ENCODE data around the gene MEOX1.
"Not testable (repeated sequence)": the region's sequence is repeated elsewhere in the genome, so short reads cannot be mapped to it uniquely, and the experiment has no call there.

Gene MEOX1

DNA sequence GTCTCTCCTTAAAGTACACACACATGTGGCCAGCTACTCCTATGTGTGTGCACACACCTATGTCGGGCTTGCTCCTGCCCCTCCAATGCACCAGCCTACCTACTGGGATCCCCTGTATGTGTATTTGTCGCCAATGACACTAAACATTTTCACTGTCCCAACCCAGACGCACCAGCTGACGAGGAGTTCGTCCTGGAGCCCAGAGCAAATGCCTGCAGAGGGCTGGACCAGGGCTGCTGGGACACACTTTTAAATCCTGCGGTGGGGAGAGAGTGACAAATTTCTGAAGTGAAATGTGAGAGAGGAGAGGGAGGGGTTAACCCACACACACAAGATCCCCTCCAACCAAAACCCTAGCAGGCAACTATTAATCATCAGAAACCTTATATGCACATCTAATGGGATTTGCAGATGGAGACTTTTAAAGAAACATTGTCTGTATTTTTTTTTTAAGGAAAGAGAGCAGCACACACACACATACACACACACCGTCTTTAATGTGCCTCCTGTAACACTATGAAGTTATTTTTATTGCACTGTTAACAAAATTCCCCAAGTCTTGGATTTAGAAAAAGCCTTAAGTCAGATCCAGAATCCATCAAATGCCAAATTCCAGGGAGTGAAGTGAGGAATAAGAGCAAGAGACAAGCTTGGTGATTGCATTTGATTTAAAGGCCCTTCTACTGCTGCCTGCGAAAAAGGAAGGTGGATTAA, at the start of gene MEOX1:
MEOX1 (minus strand) TSS at position 224 of the 714 bp plus-strand sequence. CDS start 388 bp downstream, outside the sequence.
- DNase-seq, result no peak

DNA sequence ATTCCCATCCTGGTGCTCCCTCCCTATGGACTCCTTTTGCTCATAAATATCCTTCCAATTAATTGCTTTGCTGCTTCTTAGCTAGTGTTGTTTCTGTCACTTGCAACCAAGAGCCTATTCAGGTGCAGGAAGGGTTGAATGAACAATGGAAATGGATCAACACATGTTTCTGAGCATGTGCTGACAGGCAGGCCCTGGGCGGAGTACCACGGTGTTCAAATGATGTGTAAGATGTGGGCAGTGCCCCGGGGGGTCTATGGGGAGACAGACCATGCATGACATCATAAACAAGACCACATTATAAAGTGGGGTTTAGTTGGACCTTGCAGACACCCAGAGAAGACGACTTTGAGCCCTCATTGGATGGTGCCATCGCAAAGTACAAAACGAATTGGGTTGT, 48.4 kb upstream of the MEOX1 start:
- no peak for DNase-seq

DNA sequence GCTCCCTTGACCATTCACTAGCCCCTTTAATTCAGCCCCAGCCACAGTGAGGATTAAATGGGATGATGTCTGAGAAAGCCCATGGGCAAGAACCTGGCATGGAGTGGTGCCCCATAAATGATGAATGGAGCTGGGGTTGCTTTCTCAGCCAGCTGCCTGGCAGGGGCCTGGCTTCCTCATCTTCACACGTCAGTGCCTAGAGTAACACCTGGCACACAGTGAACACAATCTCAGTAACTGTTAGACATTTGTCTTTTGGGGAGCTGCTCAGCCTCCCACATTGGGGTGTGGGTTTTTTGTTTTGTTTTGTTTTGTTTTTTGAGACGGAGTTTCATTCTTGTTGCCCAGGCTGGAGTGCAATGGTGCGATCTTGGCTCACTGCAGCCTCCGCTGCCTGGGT, 47.5 kb upstream of the MEOX1 start:
- DNase-seq, result no peak

DNA sequence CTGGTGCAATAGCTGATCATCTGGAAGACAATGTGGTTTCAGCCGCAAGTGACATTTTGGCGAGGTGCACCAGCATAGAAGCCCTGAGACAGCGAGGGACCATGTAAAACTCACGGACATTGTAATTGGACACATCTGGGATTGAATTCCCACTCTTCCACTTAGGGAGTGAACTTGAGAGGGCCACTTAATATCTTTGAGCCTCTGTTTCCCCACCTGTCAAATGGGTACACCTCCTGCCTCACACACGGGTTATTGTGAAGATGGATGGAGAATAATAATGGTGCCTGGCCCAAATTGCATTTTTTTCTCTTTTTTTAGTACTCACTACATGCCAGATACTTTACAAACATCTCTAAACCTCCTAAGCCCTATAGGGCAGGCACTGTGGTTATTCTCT, 45.5 kb upstream of the MEOX1 start:
- DNase-seq, result no peak

DNA sequence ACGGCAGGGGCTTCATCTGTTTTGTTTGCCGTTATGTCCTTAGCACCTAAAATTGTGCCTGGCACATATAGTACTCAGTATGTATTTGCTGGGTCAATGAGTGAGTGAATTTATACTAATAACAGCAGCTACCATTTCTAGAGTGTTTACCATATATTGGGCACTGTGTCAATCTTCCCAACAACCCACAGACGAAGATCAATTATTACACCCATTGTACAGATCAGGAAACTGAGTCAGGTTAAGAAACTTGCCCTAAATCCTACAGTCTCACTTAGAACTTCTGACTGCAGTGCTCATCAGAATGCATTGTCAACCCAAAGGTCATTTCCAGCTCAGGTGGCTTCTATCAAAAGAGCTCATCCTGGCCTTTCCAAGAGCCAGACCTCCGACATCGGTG, 44.5 kb upstream of the MEOX1 start:
- DNase-seq, result no peak

DNA sequence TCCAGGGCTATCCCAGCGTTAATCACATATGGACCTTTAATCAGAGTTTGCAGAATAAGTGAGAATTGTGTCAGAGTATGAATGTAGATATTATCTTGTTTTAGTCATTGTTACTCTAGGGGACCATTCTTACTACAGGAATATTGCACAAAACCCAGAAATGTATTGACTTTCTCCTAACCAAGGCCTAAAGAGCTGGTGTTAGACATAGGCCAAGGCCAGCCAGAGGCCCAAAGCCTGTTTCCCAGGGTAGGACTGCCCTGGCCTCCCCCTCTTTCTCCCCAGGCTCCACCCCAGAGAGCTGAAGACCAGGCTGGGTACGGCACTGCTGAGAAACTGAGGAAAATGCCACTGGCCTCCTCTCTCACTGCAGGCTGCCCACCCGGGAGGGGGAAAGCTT, 41.9 kb upstream of the MEOX1 start:
- no peak for DNase-seq

DNA sequence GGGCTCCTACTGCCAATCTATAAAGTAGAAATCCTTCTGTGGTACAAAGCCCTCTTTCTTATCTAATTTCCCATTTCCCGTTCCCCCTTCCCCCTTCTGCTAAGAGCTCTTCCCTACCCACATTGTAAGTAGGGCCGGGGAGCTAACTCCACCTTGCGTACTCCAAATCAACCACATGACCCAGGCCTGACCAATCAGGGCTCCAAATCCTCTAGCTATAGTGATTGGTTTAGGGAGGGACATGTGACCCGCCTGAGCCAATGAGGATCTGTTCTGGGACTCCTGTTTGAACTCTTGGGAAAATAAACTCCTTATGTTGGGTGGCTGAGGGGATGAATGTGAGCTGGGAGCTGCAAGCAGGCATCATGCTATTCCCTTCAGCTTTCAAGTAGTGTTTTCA, 40.9 kb upstream of the MEOX1 start:
- DNase-seq, result no peak

DNA sequence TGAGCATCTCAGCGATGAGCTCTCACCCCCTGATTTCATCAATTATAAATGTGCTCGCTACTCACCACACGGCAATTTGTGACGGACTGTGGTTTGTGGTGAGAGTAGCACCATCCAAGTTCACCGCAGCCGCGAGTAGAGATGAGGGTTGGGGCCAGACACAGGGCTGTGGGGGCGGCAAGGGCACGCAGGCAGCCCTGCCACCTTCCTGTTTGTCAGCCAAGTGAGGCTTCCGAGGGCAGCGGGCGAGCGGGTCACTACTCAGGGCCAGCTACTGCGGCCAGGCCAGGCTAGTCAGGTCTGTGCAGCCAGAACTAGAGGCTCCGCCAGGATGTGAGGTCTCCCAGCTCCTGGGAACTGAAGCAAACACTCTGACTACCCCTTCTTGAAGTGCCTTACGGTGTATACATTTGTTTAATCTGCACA, 39.6 kb upstream of the MEOX1 start:
- DNase-seq, result no peak

DNA sequence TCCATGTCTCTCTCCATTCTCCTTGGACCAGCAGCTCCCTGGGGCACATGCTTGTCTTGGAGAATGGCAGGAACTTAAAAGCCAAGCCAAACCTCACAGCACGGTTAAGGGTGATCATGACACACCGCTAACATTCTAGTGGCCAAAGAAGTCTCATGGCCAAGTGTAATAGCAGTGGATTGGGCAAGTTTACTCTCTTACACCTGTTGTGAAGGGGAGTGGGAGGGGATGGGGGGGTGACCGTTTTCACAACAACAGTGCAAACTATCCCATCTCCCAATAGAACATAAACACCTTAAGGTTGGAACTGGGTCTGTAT, 37.7 kb upstream of the MEOX1 start:
- no peak for DNase-seq

DNA sequence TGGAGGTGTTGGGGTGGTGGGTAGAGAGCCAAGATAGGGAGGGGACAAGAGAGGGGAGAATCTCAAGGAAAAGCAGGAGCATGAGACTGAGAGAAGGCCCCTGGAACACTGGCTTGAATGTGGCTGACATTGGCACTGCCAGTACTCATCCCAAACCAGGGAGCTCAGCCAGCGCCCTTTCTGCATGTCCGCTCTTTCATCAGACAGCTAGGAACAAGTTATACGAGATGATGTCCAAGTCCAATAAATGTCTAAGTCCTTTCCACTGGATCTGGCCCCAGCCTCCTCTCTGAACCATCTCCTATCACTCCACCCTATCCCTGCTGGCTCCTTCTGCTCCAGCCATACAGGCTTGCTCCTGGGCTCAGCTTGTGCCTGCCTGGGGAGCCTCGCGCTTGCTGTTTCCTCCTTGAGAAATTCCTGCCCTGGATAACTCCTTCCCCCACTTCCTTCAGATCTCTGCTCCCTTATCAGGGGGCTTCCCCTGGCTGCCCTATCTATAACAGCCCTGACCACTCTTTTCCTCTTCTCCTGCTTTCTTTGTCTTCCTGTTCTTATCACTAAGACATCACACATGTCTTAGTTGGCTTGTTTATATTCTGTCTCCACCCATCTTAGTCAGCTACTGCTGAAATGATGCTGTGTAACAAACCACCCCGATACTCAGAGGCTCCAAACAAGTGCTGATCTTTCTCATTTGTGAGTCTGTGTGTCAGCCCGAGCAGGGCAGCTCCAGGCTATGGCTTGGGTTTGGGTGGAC, 37.1 kb upstream of the MEOX1 start:
- no peak for DNase-seq

DNA sequence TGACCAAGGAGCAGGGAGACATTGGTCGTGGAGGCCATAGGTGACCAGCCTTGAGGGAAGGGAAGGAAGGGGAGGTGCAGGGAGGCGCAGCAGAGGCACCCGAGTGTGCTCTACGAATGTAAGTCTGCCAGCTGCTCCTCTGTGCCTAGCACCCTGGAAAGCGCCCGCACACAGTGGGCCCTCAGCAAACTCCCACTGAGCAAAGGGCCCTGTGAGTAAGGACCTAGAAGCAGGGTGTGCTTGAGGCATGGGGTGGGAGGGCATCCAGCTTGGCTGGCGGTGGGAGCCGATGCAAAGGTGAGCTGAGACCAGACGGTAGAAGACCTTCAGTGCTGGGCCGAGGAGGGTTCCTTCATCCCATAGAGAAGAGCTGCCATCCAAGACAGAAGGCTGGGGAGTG, 36.2 kb upstream of the MEOX1 start:
- no peak for DNase-seq

DNA sequence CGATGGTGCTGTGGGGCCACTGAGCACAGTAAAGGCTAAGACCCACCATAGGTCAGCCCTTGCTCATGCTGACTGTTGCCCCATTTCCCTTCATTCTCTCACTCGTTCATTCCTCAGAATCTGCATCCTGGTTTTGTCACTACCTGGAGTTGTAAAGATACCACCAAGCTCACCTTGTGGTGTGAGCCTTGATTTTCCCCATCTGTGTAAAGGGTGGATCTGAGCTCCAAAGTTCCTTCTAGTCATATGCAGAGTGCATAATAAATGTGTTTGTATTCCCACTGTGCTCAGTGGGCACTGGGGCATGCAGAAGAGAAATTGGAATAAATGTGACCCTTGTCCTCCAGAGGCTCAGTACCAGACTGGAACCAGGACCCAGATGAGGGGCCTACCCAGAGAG, 35.2 kb upstream of the MEOX1 start:
- DNase-seq, result no peak

DNA sequence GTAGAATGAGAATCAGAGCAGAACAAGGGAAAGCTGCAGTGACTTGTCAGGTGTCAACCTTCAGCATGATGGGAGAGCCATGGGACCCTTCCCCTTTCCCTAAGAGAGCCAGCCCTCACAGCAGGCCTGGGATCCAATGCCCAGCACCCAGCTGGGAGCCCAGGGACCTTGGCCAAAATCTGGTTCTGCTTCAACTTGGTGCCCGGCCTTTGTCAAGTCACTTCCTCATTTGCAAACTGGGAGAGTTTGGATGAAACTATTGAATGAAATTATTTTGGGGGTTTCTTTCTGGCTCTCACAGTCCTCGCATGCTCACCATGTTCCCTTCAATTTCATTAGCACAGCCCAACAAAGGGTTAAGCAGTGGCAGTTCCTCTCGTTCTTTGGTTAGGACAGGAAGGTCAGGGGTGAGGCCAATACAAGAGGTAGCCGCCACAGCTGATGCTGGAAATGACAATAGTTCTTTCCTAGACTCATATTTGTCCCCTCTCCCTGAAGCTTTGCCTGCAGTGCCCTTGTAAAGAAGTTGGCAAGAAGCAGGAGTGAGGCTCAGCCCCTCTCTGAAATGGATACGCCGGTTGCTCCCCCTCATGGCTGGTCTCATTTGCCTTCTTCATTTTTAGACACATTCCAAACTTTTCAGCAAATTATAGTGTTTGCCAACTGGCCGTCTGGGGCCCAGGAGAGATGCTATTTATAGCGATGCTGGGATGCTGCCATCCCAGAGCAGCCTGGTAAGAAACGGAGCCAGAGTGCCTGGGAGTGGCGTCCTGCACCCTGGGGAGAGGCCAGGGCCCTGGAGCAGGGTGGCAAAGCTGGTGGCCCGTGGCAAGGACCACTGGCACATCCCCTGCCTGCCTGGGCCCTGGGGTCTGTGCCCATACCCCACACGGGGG, 34.5 kb upstream of the MEOX1 start:
- DNase-seq, result peak; percentile 30

DNA sequence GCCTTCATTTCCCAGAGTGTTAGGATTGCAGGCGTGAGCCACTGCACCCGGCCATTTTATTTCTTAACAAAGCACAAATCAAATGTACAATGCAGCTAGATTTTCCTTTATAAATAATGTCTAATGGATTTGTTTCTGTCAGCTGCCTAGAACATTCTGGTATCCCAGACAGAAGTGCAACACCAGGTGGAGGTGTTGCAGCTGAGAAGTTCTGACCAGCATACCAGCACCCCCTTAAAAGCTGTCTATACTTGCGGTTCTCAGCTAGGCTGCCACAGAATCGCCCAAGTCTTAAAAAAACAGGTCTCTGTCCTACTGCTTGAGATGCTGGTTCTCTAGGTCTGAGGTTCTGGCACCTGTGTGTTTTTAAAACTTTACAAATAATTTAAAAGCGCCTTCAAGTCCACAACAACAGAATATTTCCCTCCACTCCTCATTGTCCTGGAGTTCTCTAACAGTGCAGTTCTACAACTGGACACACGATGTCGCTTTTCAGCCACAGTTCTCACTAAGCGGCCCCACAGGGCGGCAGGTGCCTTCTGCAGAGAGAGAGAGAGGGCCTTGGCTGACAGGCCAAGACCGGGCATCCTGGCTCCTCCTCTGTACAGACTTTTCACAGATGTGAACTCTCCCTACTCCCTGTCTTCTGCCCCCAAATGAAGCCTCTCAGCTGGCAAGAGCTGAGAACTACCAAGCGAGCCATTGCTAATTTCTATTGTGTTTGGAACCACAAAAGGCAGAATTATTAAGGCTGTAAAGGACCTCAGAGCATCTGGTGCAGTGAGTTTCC, 32.6 kb upstream of the MEOX1 start:
- peak; percentile 83 for DNase-seq

DNA sequence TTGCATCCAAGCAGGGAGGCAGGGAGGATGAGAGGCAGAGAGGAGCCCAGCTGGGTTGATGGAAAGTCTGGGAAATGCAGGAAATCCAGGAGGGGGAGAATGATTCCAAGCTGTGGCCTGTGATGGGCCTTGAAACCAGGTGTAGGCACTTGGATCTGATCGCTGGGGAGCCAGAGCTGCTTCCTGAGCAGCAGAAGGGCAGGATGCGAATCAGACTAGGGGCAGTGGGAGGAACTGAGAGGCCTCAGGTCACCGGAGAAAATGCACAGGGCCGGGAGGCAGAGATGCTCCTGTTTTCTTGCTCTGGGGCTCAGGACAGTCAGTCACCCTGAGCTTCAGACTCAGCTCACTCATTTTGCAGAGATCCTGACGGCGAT, 29.6 kb upstream of the MEOX1 start:
- no peak for DNase-seq

DNA sequence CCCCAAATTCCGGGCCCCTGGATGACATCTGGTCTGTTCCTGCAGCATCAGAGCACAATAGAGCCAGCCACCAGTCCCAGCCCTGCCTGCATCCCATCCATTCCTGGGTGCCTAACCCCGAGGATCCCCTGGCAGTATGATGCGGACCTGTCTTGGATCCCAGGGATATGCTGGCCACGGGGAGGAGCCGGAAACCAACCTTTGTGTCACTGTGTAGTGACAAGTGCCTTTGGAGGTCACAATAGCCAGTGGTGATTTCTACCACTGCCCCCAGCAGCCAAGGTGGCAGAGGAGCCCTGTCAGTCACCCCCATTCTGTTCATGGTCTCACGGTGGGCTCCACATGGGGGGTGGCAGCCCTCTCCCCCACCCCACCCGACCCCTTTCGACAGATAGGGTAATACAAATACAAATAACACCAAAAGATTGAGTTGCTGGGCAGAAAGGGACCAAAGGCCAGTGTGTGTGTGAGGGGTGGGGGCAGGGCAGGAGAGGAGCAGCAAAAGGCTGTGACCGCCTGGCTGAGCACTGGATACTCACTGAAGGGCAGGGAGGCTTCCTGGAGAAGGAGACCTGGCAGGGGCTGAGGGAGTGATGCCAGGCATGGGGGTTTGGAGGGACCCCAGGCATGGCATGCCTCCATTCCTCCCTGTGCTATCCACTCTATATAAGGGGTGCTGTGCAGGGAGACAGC, 29.0 kb upstream of the MEOX1 start:
- DNase-seq, result no peak

DNA sequence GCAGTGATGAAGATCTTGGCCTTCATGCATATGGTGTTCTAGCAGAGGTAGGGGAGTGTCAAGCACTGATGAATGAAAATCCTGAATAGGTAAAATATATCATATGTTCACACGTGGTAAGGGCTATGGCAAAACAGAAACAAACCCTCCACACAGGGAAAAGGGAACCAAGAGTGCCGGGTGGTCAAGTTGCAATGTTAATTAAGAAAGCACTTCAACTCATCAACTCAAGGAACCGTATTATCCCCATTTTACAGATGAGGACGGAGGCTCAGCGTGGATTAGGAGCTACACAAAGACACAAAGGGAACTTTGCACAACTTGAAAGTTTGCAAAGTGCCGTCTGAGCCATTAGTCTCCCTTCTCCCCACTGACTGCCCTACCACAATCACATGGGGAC, 28.1 kb upstream of the MEOX1 start:
- DNase-seq, result no peak

DNA sequence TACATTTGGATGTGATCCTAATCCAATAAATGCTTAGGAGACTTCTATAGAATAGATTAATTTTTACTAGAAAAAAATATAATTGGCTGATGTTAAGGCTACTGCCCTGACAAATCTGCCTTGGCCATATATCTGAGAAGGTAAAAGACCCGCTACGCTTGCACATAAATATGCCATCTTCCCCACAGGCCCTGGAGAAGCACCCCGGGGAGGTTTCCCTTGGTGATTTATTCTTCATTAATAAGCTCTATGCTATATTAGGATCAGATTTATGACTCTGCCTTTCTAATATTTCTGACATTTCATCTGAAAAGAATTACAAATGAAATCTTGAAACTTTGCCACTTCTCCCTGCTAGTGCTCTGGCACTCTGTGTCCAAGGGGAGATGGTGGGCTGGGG, 27.4 kb upstream of the MEOX1 start:
- no peak for DNase-seq

DNA sequence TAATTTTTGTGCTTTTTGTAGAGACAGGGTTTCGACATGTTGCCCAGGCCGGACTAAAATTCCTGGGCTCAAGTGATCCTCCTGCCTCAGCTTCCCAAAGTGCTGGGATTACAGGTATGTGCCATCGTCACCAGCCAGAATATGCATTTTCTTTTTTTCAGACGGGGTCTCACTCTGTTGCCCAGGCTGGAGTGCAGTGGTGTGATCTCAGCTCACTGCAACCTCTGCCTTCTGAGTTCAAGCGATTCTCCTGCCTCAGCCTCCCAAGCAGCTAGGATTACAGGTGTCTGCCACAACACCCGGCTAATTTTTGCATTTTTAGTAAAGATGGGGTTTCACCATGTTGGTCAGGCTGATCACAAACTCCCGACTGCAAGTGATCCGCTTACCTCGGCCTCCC, 25.2 kb upstream of the MEOX1 start:
- not testable (repeated sequence) for DNase-seq

DNA sequence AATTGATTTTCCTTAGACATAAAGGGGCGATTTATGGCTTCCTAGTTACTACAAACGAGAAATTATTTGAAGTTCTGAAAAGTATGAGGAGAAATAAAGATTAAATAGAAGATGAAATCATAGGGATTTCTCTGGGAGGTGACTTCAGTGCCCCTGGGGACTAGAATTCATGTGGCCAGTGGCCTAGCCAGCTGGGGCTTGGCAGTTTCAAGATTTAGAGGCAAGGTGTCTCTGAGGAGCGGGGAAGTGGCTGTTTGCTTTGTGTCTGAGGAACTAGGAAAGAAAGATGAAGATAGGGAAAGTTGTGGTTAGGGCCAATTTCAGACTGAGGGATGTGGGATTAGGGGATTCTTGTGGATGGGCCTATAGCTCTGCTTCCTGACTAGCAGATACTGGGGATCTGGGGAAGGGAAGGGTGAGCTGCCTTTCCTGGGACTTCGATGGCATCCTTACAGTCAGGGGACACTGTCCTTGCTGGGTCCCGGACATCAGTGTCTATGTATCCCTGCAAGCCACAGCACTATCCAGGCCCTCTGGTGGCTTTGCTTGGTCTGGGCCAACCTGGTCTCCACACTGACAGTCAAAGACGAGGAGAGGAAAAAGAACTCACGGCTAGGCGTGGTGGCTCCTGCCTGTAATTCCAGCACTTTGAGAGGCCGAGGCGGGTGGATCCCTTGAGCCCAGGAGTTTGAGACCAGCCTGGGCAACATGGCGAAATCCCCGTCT, 22.4 kb upstream of the MEOX1 start:
- no peak for DNase-seq

DNA sequence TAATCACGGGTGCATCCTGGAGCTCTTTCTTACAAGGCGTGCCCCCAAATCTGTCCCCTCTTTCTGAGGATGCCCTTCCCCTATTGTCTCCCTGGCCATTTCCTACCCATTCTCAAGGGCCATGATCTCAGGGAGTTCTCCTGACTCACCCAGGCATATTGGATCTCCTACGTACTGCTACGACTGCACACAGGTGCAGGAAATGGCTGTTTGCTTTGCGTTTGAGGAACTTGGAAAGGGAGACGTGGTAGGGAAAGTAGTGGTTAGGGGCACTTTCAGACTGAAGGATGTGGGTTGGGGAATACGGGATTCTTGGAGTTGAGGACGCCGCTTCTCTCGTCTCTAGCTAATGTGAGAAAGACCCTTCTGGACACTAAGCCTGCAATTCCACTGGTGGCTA, 18.7 kb upstream of the MEOX1 start:
- no peak for DNase-seq

DNA sequence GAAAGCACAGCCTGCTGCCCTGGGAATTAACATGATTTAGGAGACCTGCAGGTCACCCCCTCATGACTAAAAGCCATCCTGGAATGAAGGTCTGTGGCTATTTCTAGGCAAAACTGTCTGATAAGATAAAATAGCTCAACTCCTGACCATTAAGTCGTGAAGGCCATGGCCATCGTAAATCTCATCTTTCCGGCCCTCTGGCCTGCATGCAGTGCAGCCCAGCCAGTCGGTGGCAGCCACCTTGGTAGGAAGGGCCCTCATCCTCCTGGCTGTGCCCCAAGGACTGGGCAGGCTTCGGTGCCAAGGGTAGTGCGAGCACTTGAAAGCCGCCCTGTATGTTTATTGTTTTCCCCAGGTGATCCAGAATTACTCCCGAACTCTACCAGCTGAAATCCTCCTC, 18.2 kb upstream of the MEOX1 start:
- DNase-seq, result no peak
